GM19099 (cell line): ENCODE results near the gene ZPR1.

Experiments used
- POLR2A ChIP-seq: IDR thresholded peaks from 3 replicates; pipeline ENCODE4 v1.6.1; 2011; ENCODE audit warnings: low read depth; ENCODE audit not compliant: insufficient read length; ENCODE audit errors: extremely low read depth

ZPR1 gene

GRCh38 chr11:116808262-116809175 is 20.7 kb upstream of the ZPR1 start:
- no peak for TF ChIP-seq POLR2A

- TF ChIP-seq POLR2A, result no peak
Measured at GRCh38 chr11:116807601-116808261, 19.9 kb upstream of the ZPR1 start.

DNA sequence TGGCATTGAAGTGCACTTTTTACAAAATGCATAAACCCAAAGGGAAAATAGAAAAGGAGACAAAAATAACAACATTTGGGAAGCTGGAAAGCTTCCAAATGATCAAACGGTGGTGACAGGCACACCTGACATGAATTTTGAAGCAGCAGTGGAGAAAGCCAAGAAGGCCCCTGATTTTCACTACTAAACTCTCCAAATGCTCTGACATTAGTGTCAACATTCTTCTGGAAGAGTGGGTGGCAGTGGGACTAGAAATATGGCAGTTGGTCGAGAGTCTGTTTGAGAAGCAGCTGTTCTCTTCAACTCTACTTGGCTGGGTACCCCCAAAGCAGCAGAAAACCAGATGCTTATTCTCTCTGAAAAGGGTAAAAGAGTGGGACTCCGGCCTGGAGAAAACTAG is 16.2 kb upstream of the ZPR1 start:
- TF ChIP-seq POLR2A, result no peak

DNA sequence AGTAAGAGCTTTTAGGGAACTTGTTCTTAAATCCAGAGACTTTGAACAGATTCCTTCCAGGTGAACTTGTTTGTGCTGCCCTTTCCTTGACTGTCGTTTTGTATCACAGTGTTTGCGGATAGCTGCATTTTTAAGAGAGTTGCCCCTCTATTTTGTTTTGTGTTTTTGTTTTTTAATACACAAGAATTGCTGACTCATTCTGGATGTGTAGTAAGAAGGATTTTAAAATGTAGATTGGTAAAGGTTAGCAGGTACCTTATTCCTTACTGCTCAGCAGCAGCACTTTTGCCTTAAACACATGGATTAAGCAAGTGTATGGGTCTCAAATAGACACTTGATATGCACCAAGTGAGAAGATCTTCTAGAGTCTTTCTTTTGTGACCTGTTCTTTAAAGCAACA is 12.8 kb upstream of the ZPR1 start:
- no peak for TF ChIP-seq POLR2A

DNA sequence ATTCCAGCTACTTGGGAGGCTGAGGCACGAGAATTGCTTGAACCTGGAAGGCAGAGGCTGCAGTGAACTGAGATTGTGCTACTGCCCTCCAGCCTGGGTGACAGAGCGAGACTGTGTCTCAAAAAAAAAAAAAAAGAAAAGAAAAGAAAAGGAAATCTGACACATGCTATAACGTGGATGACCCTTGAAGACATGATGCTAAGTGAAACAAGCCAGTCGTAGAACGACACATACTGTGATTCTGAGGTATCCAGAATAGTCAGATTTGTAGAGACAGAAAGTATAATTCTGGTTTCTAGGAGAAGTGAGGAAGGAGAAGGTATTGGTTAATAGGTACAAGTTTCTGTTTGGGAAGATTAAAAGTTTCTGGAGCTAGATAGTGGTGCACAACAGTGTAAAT is 10.5 kb upstream of the ZPR1 start:
- TF ChIP-seq POLR2A, result no peak

DNA sequence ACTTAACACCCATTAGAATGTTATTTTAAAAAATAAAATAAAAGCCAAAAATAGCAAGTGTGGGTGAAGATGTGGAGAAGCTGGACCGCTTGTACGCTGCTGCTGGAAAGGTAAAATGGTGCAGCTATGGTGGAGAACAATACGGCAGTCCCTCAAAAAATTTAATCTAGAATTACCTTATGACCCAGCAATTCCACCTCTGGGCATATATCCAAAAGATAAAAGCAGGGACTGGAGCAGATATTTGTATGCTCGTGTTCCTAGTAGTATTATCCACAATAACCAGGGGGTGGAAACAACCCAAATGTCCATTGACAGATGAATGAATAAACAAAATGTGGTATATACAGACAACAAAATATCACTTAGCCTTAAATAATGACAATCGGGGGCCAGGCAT is 10.0 kb upstream of the ZPR1 start:
- TF ChIP-seq POLR2A, result no peak

- TF ChIP-seq POLR2A, result no peak
Measured at GRCh38 chr11:116796548-116796947, 8.7 kb upstream of the ZPR1 start.

GRCh38 chr11:116794851-116795250 is 7.0 kb upstream of the ZPR1 start:
- no peak for TF ChIP-seq POLR2A

GRCh38 chr11:116793772-116794097 is 5.9 kb upstream of the ZPR1 start:
- no peak for TF ChIP-seq POLR2A

- no peak for TF ChIP-seq POLR2A
Measured at GRCh38 chr11:116792869-116793771, 5.3 kb upstream of the ZPR1 start.

GRCh38 chr11:116792144-116792868 is 4.5 kb upstream of the ZPR1 start:
- no peak for TF ChIP-seq POLR2A

DNA sequence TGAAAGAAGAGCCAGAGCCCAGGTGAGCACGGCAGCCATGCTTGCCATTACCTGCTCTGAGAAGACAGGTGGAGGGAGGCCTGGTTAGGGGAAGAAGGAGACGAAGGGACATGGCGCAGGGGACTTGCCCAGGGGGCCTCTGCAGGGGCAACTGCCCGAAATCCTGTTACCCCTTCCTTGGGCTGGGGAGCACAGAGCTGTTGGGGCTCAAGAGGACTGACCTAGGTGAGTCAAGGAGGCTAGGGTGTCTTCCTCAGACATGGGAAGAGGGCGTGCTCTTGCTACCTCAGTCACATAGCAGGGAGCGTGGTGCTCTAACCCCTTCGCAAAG is 4.0 kb upstream of the ZPR1 start, which contains the start of gene APOA5:
TSS of gene APOA5 (minus strand) at position 67 of the 331 bp plus-strand sequence. CDS start at position 48, 19 bp downstream.
- no peak for TF ChIP-seq POLR2A

- TF ChIP-seq POLR2A, result no peak
Measured at GRCh38 chr11:116791002-116791812, 3.4 kb upstream of the ZPR1 start.

DNA sequence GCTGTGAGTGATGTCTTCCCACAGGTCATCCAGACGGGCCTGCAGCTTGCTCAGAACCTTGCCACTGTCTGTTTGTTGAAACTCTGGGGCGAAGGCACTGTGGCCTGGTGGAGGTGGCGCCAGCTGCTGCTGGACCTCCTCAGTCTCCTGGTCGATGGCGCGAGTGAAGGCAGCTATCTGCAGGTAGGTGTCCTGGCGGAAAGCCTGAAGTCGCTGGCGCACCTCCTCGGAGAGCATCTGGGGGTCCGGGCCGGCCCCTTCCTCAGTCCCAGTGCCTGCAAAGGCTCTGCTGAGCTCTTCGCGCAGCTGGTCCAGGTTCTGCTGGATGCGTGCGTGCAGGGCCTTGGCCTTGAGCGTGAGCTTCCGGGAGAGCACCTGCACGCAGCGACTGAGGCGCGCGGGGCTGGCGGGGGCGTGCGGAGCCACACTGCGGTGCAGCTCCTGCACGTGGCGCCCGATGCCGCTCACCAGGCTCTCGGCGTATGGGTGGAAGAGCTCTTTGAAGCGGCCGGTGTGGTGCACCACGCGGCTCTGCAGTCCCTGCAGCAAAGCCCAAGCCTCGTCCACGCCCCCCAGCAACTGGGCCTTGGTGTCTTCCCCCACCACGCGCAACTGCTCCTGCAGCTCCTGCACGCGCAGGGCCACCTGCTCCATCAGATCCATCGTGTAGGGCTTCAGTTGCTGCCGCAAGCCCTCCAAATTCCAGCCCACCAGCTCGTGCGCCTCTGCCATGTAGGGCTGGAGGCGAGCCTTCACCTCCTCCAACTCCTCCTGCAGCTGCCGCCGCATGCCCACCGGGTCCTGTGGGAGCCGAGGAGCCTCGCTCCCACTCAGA is 2.6 kb upstream of the ZPR1 start:
- TF ChIP-seq POLR2A, result no peak

GRCh38 chr11:116788975-116789374 is 1.2 kb upstream of the ZPR1 start:
- TF ChIP-seq POLR2A, result no peak
